ENCODE results near the gene CNTNAP2. TPM values are rescaled to one million over a fixed set of nuclear protein-coding genes. Genes with fewer than 3 reads are reported as not detected.

CNTNAP2 gene
- total RNA-seq, 3 donors from 2014 or later (not counting 1 experiment from before 2014, with no cell fraction given), result 0.18 to 1.1 TPM; not detected in 1

- Mint-ChIP-seq H3K27ac (no peak overlapping the region), H3K36me3 (no peaks in the 10 kb centered on the region), H3K4me3 (no peak overlapping the region), H3K27me3 (ENCODE audit: low read depth in 2 of 2) (no peaks in the 10 kb centered on the region), H3K9me3 (peaks cover 17 to 19% of the 10 kb centered on the region in 2 donors), H3K4me1 (no peaks in the 10 kb centered on the region)
- TF ChIP-seq CTCF (IDR thresholded peaks at IDR 0.05), result no peak
- no peak overlapping the region for H3K27ac ChIP-seq (ENCODE audit: low read length)
- 89% methylated on average over 1 of the region's 2 CpGs for WGBS (ENCODE audit: insufficient coverage)
- no peak overlapping the region for H3K4me3 ChIP-seq (ENCODE audit: low read length)
- H3K27me3 ChIP-seq (ENCODE audit: control insufficient read depth, insufficient read depth, low read length), result no peaks in the 10 kb centered on the region
- peaks cover 5% of the 10 kb centered on the region for H3K9me3 ChIP-seq (ENCODE audit: control insufficient read depth, insufficient read depth, low read length)
- H3K36me3 ChIP-seq (ENCODE audit: control insufficient read depth, insufficient read depth, low read length), result no peaks in the 10 kb centered on the region
- H3K4me1 ChIP-seq (ENCODE audit: control insufficient read depth, insufficient read depth, low read length), result no peaks in the 10 kb centered on the region
- ATAC-seq, result no peak
- no peak for DNase-seq
- intact Hi-C loops (cut with micrococcal nuclease), result no loop called here
Measured at GRCh38 chr7:146172112-146172511, 55.5 kb downstream of the CNTNAP2 start.

GRCh38 chr7:146175716-146176115, 59.1 kb downstream of the CNTNAP2 start:
- no peak for DNase-seq
- Mint-ChIP-seq H3K36me3 (no peaks in the 10 kb centered on the region), H3K27ac (no peak overlapping the region), H3K9me3 (peaks cover 12 to 18% of the 10 kb centered on the region in 2 donors), H3K27me3 (ENCODE audit: low read depth in 2 of 2) (no peaks in the 10 kb centered on the region), H3K4me1 (no peaks in the 10 kb centered on the region), H3K4me3 (no peak overlapping the region)
- intact Hi-C loops (cut with micrococcal nuclease), result no loop called here
- no peak for TF ChIP-seq CTCF (IDR thresholded peaks at IDR 0.05)
- Histone ChIP-seq H3K9me3 (ENCODE audit: control insufficient read depth, insufficient read depth, low read length) (peaks cover 5% of the 10 kb centered on the region), H3K27ac (ENCODE audit: low read length) (no peak overlapping the region), H3K27me3 (ENCODE audit: control insufficient read depth, insufficient read depth, low read length) (no peaks in the 10 kb centered on the region), H3K36me3 (ENCODE audit: control insufficient read depth, insufficient read depth, low read length) (no peaks in the 10 kb centered on the region), H3K4me3 (ENCODE audit: low read length) (no peak overlapping the region), H3K4me1 (ENCODE audit: control insufficient read depth, insufficient read depth, low read length) (no peaks in the 10 kb centered on the region)
- ATAC-seq, result no peak
- 100% methylated on average over 1 of the region's 2 CpGs for WGBS (ENCODE audit: insufficient coverage)

- Histone ChIP-seq H3K9me3 (ENCODE audit: control insufficient read depth, insufficient read depth, low read length) (peaks cover 5% of the 10 kb centered on the region), H3K36me3 (ENCODE audit: control insufficient read depth, insufficient read depth, low read length) (no peaks in the 10 kb centered on the region), H3K27ac (ENCODE audit: low read length) (no peak overlapping the region), H3K4me1 (ENCODE audit: control insufficient read depth, insufficient read depth, low read length) (no peaks in the 10 kb centered on the region), H3K27me3 (ENCODE audit: control insufficient read depth, insufficient read depth, low read length) (no peaks in the 10 kb centered on the region), H3K4me3 (ENCODE audit: low read length) (no peak overlapping the region)
- 50% methylated on average over 1 of the region's 1 CpG for WGBS (ENCODE audit: insufficient coverage)
- DNase-seq (no peak), ATAC-seq (no peak)
- Mint-ChIP-seq H3K27ac (no peak overlapping the region), H3K4me3 (no peak overlapping the region), H3K36me3 (no peaks in the 10 kb centered on the region), H3K27me3 (ENCODE audit: low read depth in 2 of 2) (no peaks in the 10 kb centered on the region), H3K9me3 (peaks cover 12 to 20% of the 10 kb centered on the region in 2 donors), H3K4me1 (no peaks in the 10 kb centered on the region)
- intact Hi-C loops (cut with micrococcal nuclease), result no loop called here
- TF ChIP-seq CTCF (IDR thresholded peaks at IDR 0.05), result no peak
Measured at GRCh38 chr7:146176860-146177259, 60.3 kb downstream of the CNTNAP2 start.

GRCh38 chr7:146177301-146177700, 60.7 kb downstream of the CNTNAP2 start:
- Histone ChIP-seq H3K4me3 (ENCODE audit: low read length) (no peak overlapping the region), H3K27ac (ENCODE audit: low read length) (no peak overlapping the region), H3K4me1 (ENCODE audit: control insufficient read depth, insufficient read depth, low read length) (no peaks in the 10 kb centered on the region), H3K36me3 (ENCODE audit: control insufficient read depth, insufficient read depth, low read length) (no peaks in the 10 kb centered on the region), H3K9me3 (ENCODE audit: control insufficient read depth, insufficient read depth, low read length) (peaks cover 5% of the 10 kb centered on the region), H3K27me3 (ENCODE audit: control insufficient read depth, insufficient read depth, low read length) (no peaks in the 10 kb centered on the region)
- H3K9me3 Mint-ChIP-seq, result peaks cover 12 to 20% of the 10 kb centered on the region in 2 donors
- WGBS (ENCODE audit: insufficient coverage), result 89% methylated on average over 2 of the region's 2 CpGs
- H3K4me3 Mint-ChIP-seq, result no peak overlapping the region
- no peaks in the 10 kb centered on the region for H3K4me1 Mint-ChIP-seq
- DNase-seq (no peak), ATAC-seq (no peak)
- H3K36me3 Mint-ChIP-seq, result no peaks in the 10 kb centered on the region
- intact Hi-C loops (cut with micrococcal nuclease), result no loop called here
- no peak for TF ChIP-seq CTCF (IDR thresholded peaks at IDR 0.05)
- no peak overlapping the region for H3K27ac Mint-ChIP-seq
- H3K27me3 Mint-ChIP-seq (ENCODE audit: low read depth in 2 of 2), result no peaks in the 10 kb centered on the region

Data from natural killer cell (primary cell).